HG03439 (cell line): ENCODE measurements around the gene NABP1.

Experiments
- ATAC-seq: cut with Tn5 transposase; IDR thresholded peaks from one replicate; pipeline ENCODE4 v1.9.1; 2021; ENCODE audit warnings: mild to moderate bottlenecking, moderate library complexity; ENCODE audit not compliant: unreplicated experiment

The NABP1 gene

GRCh38 chr2:191703079-191703725 lies 25.3 kb downstream of the NABP1 start:
- no peak for ATAC-seq

DNA sequence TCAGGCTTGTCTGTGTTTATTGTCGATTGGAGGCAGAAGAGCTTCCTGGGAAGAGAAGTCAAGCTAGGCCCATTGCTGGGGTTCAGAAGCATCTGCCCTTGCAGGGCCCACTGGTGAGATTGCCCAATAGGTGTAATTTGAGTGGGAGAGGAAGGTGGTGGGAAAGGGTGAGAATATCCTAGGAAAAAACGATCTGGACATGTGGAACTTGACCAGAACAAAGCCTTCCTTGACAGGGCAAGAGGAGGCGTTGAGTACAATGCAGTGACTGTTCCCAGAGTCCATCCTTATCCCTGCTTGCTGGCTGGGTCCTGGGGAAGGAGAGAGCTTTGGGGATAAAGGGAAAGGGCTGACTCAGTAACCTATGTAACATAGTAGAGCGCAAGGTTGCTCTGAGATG lies 27.1 kb downstream of the NABP1 start:
- ATAC-seq = no peak

- no peak for ATAC-seq
Observed at GRCh38 chr2:191705701-191706100, 27.8 kb downstream of the NABP1 start.

DNA sequence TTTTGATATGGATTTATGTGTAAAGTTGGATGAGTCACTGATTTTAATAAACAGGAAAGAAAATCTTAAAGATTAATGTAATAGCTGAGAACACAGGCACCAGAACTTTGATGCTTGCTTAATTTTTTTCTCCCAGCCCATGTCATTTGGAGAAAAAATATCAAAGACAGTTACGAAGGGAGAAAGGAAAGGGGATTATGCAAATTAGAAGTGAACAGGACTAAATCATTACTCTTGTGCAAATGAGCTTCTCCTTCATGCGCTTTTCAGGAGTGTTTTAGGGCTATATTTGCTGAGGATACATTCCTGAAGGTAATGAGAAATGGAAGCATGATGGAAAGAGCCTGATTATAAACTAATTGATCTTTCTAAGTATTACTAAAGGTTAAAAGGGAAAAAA lies 28.9 kb downstream of the NABP1 start:
- no peak for ATAC-seq

DNA sequence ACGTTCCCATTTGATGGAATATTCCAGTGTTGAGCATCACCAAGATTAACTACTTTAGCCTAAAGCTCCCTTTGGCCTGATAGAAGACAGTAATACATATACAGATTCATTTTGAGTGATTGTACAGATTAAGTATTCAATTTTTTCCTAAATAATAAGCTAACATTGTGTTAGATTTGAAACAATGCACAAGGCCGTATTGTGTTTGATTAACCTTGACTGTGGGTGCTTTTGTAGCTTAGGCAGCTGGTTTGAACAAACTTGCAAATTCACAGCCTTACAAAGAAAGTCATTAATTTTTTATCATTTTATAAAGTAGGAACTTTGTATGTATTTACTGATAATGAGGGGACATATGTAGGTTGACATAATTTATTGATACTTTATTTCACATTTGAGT lies 29.6 kb downstream of the NABP1 start:
- no peak for ATAC-seq

DNA sequence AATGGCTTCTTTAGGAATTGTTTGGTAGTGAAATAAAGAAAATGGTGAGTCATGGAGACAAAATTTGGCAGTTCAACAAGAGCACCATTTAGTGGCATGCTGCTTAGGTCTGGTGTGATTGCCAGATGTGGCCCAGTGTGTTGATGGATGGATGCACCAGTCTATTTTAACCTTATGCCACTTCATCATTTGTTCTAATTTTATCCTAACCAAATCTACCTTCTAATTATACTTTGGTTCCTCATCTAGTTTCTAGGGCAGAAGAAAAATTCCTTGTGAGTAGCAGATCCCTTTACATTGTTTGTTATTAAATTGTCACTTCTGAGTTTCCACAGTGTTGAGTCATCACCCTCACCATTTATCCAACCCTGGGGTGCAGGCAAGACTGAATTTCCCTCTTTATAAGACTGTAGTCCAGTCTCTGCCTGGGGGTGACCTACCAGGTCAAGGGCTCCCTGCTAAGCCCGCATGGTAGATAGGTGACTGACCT lies 32.5 kb downstream of the NABP1 start:
- ATAC-seq = no peak

DNA sequence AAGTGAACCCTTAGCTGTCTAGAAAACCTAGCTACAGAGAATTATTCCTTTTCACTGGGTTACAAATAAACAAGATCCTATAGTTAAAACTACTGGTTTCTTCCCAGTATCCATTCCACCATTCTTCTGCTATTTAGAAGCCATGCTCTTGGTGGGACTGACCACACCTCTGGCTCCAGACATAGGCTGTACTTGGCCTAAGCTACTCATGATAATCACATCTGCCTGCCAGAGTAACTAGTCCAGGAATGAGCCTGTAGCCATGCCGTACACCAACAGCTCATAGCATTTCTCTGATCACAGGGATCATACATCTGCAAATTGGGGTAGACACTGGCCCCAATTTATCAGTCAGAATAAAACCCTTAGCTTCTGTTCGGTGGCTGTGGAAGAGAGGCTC lies 33.7 kb downstream of the NABP1 start:
- no peak for ATAC-seq

DNA sequence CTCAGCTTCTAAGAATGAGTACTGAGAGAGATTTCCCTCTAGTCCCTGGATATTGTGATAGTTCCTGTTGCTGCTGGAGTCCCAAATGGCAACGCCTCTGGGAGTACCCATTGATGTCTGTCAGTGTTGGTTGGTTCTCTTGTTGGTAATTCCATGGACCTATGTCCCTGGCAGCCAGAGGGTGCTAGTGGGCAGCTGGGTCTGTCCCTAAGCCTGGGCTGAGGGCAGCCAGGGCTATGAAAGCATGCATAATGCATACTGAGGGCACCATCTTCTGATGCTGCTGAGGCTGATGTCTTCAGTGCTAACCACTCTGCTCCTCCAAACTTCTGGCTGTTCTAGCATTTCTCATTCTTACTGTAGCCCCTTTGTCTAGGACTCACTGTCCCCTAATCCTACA lies 35.9 kb downstream of the NABP1 start:
- ATAC-seq = no peak

DNA sequence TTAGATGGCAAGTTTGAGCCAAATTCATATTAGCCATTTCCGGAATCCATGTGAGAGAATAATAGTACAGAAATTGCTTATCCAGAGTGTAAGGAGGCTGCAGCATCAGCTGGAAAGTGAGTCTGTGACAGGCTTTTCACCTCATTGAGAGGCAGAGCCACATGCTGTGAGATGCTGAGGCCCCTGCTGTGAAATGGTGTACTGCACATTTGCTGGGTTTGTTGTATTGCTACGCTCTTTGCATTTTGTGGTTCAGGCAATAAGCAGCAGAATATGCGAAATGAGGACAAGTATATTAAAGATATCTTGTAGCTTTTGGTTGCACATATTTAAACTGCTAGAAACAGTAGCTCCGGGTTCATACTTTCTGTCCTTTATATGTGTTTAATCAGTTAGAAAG lies 37.0 kb downstream of the NABP1 start:
- no peak for ATAC-seq

DNA sequence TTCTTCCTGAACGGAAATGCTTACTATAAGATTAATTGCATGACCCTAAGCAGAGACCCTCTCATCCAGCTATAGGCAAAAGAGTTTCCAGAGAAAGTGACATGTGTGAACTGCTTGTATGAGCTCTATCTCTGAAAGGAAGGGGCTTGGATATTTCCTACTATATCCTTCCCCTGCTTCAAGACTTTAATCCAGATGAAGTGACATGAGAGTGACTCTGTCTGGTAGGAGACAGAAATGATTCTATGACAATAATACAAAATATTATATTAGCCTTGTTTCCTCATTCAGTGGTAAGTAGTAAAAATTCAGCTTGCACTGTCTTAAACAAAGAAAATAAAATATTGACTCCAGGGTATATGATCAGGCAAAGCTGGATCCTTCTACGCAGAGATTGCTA lies 37.5 kb downstream of the NABP1 start:
- ATAC-seq = no peak

DNA sequence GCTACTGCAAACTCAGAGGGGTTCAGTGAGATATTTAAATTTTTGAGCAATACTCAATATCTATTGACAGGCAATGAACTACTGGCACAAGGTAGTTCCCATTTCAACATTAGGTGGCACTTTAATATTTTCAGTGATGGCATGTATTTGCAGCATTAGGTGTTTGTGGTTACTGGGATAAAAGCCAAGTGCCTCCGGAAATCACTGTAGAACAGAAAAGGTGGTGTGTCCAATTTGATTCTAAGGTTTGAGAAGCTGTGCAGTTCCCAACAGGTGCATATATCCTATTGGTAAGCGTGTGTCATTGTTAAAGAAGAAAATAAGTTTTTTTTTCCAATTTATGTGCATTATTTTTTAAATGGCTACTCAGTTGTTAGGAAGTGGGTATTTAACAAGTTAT lies 41.3 kb downstream of the NABP1 start:
- ATAC-seq = no peak

DNA sequence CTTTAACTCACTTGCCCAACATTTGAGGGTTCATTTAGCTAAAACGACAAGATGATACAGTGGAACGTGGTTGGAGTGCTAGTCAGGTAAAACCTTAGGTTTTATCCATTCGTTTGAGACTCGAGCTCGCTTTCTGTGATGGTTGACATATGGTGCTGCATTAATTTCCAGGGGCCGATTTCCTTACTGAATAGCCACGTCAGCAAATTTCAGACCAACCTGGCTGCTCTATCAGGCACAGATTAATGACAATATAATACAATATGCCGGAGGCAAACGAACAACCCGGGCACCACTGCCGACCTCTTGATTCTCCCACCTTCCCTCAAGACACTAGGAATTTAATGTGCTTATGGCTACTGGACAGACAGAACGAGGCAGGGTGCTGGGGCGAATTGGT lies 42.0 kb downstream of the NABP1 start:
- ATAC-seq = no peak

DNA sequence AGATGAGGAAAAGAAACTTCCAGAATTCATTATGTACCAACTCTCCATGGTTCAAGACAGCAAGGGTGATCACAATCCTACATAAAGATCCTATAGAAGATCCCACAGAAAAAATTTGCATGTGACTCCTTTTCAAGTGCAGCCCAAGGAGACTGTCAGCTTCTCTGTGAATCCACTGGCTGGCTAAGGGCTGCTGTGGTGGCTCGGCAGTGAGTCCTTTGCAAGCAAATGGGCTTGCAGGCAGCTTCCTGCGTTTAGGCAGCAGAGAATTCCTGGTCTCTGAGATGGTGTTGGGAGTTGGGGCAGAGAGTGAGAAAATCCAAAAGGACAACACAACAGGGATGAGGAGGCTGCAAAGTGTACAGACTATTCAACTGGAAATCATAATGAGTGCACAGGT lies 43.4 kb downstream of the NABP1 start:
- ATAC-seq = no peak

DNA sequence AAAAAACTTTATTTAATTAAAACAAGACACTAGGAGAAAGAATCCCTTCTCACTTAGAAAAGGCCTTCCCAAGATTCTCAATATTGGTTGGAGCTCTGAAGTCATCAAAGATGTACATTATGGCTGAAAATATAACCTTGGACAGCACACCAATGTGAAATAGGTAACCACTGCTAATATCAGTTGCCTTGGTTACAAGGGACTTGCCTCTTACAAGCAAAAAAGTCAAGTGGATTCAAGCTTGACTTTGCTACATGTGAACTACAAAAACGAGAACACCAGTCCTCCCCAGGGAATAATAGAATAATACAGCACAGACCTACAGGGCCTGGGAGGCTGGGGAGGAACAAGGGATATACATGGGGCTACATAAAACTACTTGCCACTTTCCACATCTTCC lies 46.1 kb downstream of the NABP1 start:
- ATAC-seq = no peak

- ATAC-seq = peak; percentile 49
Observed at GRCh38 chr2:191728750-191729624, 51.1 kb downstream of the NABP1 start.

DNA sequence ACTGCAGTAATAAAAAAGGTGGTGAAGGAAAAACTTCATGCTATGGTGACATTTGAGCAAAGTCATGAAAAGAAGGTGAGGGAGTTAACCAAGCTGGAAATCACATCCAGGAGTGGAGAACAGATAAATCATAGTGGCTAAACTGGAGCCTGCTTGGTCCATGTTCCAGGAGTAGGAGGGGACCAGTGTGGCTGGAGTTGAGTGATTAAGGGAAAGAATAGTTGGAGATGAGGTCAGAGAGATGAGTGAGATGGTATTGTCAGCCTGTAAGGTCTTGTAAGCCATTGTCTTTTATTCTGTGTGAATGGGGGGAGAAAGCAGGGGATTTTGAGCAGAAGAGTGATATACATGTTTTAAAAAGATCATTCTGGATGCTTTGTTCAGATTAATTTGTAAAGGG lies 52.3 kb downstream of the NABP1 start:
- no peak for ATAC-seq
